ENCODE data around the gene HOXB8.

Gene HOXB8

DNA sequence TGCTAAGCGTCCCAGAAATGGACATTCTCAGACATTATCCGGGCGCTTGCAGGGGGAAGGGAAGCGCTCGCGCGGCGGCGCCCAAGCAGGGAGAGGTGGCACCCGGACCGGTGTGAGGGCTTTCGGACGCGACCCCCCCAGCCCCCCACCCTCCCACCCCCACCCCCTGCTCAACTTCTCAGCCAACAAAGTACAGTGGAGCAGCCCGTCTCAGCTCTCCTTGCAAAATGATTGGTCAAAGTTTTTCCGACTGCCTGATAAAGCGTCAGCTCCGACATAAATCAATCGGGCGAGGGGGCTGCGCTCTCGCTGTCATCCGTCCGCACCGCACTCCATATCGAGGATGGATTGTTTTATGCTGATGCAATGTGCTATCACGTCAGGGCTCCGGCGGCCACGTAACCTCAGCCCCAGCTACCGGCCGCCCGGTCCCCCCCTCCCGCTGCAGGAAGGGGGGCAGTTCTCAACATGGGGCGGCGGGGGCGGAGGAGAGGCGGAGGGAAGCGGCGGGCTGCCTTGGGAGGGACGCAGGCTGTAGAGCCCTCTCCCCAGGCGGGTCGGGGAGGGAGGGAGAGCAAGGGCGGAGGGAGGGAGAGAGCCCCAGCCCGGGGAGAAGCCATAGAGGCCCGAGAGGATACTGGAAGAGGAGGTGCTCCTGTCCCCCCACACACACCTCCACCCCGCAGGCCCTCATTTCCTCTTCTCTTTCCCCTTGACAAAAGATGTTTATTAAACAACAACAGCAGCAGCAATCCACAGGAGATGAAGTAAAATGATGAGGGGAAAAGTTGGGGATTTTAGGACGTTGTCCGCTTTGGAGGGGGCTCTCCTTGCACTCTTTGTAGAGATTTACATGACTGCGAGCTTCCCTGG, 11.4 kb upstream of the HOXB8 start, which contains the start of gene HOXB9:
HOXB9 (minus strand) TSS at position 114 of the 873 bp plus-strand sequence; CDS start at position 25, 89 bp downstream.
- Histone ChIP-seq H3K4me1 (ENCODE audit: control insufficient read depth, insufficient read depth, low read length) (peaks cover 2% of the 10 kb centered on the region), H3K36me3 (ENCODE audit: control insufficient read depth, insufficient read depth, low read length) (no peaks in the 10 kb centered on the region), H3K4me3 (ENCODE audit: low read depth, low read length) (peak within 1 kb of the TSS; percentile 35), H3K9me3 (ENCODE audit: control insufficient read depth, insufficient read depth, low read length) (no peaks in the 10 kb centered on the region), H3K9ac (ENCODE audit: low read depth, low read length) (no peak within 1 kb of the TSS), H3K27me3 (ENCODE audit: control insufficient read depth, insufficient read depth, low read length) (peaks cover 100% of the 10 kb centered on the region)

GRCh38 chr17:48625495-48626244, 10.6 kb upstream of the HOXB8 start:
- Histone ChIP-seq H3K36me3 (ENCODE audit: control insufficient read depth, insufficient read depth, low read length) (no peaks in the 10 kb centered on the region), H3K4me3 (ENCODE audit: low read depth, low read length) (peak overlapping the region; percentile 35), H3K27me3 (ENCODE audit: control insufficient read depth, insufficient read depth, low read length) (peaks cover 100% of the 10 kb centered on the region), H3K4me1 (ENCODE audit: control insufficient read depth, insufficient read depth, low read length) (peaks cover 2% of the 10 kb centered on the region), H3K9ac (ENCODE audit: low read depth, low read length) (no peak overlapping the region), H3K9me3 (ENCODE audit: control insufficient read depth, insufficient read depth, low read length) (no peaks in the 10 kb centered on the region)

- no peaks in the 10 kb centered on the region for H3K9me3 ChIP-seq (ENCODE audit: control insufficient read depth, insufficient read depth, low read length)
- no peak overlapping the region for H3K9ac ChIP-seq (ENCODE audit: low read depth, low read length)
- H3K36me3 ChIP-seq (ENCODE audit: control insufficient read depth, insufficient read depth, low read length): no peaks in the 10 kb centered on the region
- peak overlapping the region; percentile 35 for H3K4me3 ChIP-seq (ENCODE audit: low read depth, low read length)
- peaks cover 2% of the 10 kb centered on the region for H3K4me1 ChIP-seq (ENCODE audit: control insufficient read depth, insufficient read depth, low read length)
- H3K27me3 ChIP-seq (ENCODE audit: control insufficient read depth, insufficient read depth, low read length): peaks cover 100% of the 10 kb centered on the region
Measured at GRCh38 chr17:48624544-48625494, 9.7 kb upstream of the HOXB8 start.

DNA sequence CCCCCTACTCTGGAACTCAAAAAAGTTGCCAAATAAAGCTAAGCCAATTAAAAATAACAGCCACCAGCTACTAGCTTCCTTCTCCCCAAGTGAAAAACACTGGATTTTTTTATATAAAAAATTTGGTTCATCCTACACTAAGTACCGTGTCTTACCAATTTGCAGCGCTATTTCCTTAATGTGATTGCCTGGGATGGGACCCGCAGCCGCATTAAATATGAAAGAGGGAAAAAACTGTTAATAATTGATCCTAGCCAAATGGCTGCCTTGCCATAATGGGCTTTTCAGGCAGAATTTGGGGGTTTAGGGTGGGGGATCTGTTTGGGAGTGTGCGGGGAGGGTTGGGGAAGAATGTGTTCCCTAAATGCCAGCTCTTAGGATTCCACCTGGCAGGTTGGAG, 9.0 kb upstream of the HOXB8 start:
- peaks cover 2% of the 10 kb centered on the region for H3K4me1 ChIP-seq (ENCODE audit: control insufficient read depth, insufficient read depth, low read length)
- H3K27me3 ChIP-seq (ENCODE audit: control insufficient read depth, insufficient read depth, low read length): peaks cover 100% of the 10 kb centered on the region
- H3K9ac ChIP-seq (ENCODE audit: low read depth, low read length): no peak overlapping the region
- no peaks in the 10 kb centered on the region for H3K9me3 ChIP-seq (ENCODE audit: control insufficient read depth, insufficient read depth, low read length)
- H3K36me3 ChIP-seq (ENCODE audit: control insufficient read depth, insufficient read depth, low read length): no peaks in the 10 kb centered on the region
- peak overlapping the region; percentile 35 for H3K4me3 ChIP-seq (ENCODE audit: low read depth, low read length)

- H3K4me1 ChIP-seq (ENCODE audit: control insufficient read depth, insufficient read depth, low read length): peaks cover 2% of the 10 kb centered on the region
- no peaks in the 10 kb centered on the region for H3K36me3 ChIP-seq (ENCODE audit: control insufficient read depth, insufficient read depth, low read length)
- H3K4me3 ChIP-seq (ENCODE audit: low read depth, low read length): peak overlapping the region; percentile 27
- no peak overlapping the region for H3K9ac ChIP-seq (ENCODE audit: low read depth, low read length)
- no peaks in the 10 kb centered on the region for H3K9me3 ChIP-seq (ENCODE audit: control insufficient read depth, insufficient read depth, low read length)
- H3K27me3 ChIP-seq (ENCODE audit: control insufficient read depth, insufficient read depth, low read length): peaks cover 100% of the 10 kb centered on the region
Measured at GRCh38 chr17:48623583-48623982, 8.5 kb upstream of the HOXB8 start.

DNA sequence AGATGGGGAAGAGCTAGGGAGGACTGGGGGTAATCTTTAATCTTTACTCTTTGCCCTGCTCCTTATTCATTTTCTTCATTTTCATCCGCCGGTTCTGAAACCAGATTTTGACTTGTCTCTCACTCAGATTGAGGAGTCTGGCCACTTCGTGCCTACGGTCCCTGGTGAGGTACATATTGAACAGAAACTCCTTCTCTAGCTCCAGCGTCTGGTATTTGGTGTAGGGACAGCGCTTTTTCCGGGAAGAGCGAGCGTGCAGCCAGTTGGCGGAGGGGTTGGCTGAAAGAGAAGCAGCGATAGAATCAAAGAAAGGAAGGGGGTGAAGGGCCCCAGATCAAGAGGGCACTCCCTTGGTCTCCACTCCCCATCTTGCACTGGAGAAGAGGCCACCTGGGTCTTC, 7.8 kb upstream of the HOXB8 start:
- H3K4me1 ChIP-seq (ENCODE audit: control insufficient read depth, insufficient read depth, low read length): peaks cover 2% of the 10 kb centered on the region
- peaks cover 100% of the 10 kb centered on the region for H3K27me3 ChIP-seq (ENCODE audit: control insufficient read depth, insufficient read depth, low read length)
- no peaks in the 10 kb centered on the region for H3K36me3 ChIP-seq (ENCODE audit: control insufficient read depth, insufficient read depth, low read length)
- no peaks in the 10 kb centered on the region for H3K9me3 ChIP-seq (ENCODE audit: control insufficient read depth, insufficient read depth, low read length)
- H3K9ac ChIP-seq (ENCODE audit: low read depth, low read length): no peak overlapping the region
- H3K4me3 ChIP-seq (ENCODE audit: low read depth, low read length): peak overlapping the region; percentile 27

- H3K4me1 ChIP-seq (ENCODE audit: control insufficient read depth, insufficient read depth, low read length): no peaks in the 10 kb centered on the region
- no peak overlapping the region for H3K9ac ChIP-seq (ENCODE audit: low read depth, low read length)
- no peaks in the 10 kb centered on the region for H3K36me3 ChIP-seq (ENCODE audit: control insufficient read depth, insufficient read depth, low read length)
- peak overlapping the region; percentile 27 for H3K4me3 ChIP-seq (ENCODE audit: low read depth, low read length)
- peaks cover 100% of the 10 kb centered on the region for H3K27me3 ChIP-seq (ENCODE audit: control insufficient read depth, insufficient read depth, low read length)
- no peaks in the 10 kb centered on the region for H3K9me3 ChIP-seq (ENCODE audit: control insufficient read depth, insufficient read depth, low read length)
Measured at GRCh38 chr17:48621410-48622392, 6.6 kb upstream of the HOXB8 start.

GRCh38 chr17:48620461-48621139, 5.5 kb upstream of the HOXB8 start:
- Histone ChIP-seq H3K4me3 (ENCODE audit: low read depth, low read length) (peak overlapping the region; percentile 30), H3K4me1 (ENCODE audit: control insufficient read depth, insufficient read depth, low read length) (no peaks in the 10 kb centered on the region), H3K36me3 (ENCODE audit: control insufficient read depth, insufficient read depth, low read length) (no peaks in the 10 kb centered on the region), H3K9ac (ENCODE audit: low read depth, low read length) (no peak overlapping the region), H3K27me3 (ENCODE audit: control insufficient read depth, insufficient read depth, low read length) (peaks cover 100% of the 10 kb centered on the region), H3K9me3 (ENCODE audit: control insufficient read depth, insufficient read depth, low read length) (no peaks in the 10 kb centered on the region)

DNA sequence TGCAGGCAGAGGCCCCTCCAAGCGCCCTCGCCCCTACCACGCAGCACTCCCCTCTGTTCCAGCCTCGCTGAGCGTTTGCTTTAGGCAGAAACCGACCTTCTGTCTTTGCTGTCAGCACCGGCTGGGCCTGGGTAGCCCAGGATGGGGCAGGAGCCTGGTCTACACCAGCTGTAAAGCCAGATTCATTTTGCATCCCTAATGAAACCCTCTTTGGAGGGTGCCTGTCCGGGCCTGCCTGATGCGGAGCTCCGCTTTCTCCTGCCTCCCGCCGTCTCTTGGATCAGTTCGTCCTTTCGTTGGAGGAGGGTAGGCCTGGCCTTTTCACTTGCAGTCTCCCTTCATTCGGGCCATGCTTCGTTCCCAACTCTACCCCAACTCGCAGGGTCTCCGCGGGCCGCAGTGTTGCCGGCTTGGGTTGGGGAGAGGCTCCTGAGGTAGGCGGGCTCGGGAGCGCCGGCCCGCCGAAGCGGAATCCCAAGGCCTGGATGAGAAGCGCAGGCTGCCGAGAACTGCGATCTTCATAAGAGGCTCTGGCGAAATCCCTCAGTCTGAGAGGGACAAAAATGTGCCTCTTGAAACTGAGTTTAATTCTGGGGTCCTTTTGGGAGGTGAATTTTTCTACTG, 4.8 kb upstream of the HOXB8 start:
- H3K9me3 ChIP-seq (ENCODE audit: control insufficient read depth, insufficient read depth, low read length): no peaks in the 10 kb centered on the region
- H3K4me3 ChIP-seq (ENCODE audit: low read depth, low read length): peak overlapping the region; percentile 30
- H3K9ac ChIP-seq (ENCODE audit: low read depth, low read length): no peak overlapping the region
- H3K36me3 ChIP-seq (ENCODE audit: control insufficient read depth, insufficient read depth, low read length): no peaks in the 10 kb centered on the region
- H3K27me3 ChIP-seq (ENCODE audit: control insufficient read depth, insufficient read depth, low read length): peaks cover 100% of the 10 kb centered on the region
- no peaks in the 10 kb centered on the region for H3K4me1 ChIP-seq (ENCODE audit: control insufficient read depth, insufficient read depth, low read length)

Measured in iPS-15b (cell line).